Gastrocnemius medialis (tissue), 4 donors: Measurements from ENCODE around the gene ZFYVE16.

Experiments used
- POLR2A ChIP-seq, 2 donors: fragments of 450-650 bp; IDR thresholded peaks; one replicate each; pipeline ENCODE4 v1.6.1; 2017; ENCODE audit warnings: antibody characterized with exemption in 2 of 2, mild to moderate bottlenecking in 2 of 2, moderate library complexity in 2 of 2
- TF ChIP-seq, protein P1 (sequence below), 5 experiments: fragments of 450-650 bp in 3 of 5; fragments of 200-600 bp in 2 of 5; sonication (generic) in 2 of 5; IDR thresholded peaks in 4 of 5; conservative IDR thresholded peaks in 1 of 5; 1 replicate in 4 of 5; 2 replicates in 1 of 5; pipeline ENCODE4 v1.5.1; 2016 to 2019; ENCODE audit warnings: antibody characterized with exemption in 5 of 5, mild to moderate bottlenecking in 3 of 5, moderate library complexity in 3 of 5

DNA sequence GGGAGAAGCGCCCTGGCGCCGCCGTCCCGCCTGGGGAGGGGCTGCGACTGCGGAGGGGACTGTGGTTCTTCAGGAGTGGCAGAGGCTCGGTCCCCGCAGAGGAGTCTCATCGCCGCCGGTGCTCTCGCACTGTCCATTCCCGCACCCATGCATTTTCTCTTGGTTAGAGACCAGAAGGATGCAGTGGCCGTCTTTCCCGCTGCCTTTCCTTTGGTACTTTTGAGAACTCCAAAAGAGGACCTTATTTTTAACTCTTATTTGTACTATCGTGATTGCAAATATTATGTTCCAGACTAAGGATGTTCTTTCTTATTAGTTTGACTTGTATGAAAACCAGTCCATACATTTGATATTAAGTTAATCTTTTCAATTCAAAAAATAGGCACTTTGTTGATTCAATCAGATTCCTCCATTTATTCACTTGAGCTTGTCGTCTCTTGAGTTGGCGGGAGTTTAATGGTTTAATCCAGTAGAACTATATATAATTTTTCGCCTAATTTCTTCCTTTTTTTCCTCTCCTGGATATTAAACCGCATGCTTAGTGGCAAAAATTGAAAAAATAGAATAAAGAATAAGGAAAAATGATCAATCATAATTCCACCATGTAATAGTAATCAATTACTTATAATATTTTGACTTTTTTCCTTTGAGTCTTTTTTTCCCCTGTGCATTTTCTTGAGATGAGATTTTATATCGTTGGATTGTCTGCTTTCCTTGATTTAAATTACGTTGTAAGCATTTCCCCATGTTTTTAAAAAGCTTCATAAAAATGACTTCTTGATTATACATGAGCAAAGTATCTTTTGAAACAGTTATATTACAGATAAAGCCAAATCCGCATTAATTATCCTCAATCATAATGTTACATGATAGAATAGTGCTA is 861 bp downstream of the ZFYVE16 start:
- TF ChIP-seq, protein P1, sequence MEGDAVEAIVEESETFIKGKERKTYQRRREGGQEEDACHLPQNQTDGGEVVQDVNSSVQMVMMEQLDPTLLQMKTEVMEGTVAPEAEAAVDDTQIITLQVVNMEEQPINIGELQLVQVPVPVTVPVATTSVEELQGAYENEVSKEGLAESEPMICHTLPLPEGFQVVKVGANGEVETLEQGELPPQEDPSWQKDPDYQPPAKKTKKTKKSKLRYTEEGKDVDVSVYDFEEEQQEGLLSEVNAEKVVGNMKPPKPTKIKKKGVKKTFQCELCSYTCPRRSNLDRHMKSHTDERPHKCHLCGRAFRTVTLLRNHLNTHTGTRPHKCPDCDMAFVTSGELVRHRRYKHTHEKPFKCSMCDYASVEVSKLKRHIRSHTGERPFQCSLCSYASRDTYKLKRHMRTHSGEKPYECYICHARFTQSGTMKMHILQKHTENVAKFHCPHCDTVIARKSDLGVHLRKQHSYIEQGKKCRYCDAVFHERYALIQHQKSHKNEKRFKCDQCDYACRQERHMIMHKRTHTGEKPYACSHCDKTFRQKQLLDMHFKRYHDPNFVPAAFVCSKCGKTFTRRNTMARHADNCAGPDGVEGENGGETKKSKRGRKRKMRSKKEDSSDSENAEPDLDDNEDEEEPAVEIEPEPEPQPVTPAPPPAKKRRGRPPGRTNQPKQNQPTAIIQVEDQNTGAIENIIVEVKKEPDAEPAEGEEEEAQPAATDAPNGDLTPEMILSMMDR (IDR thresholded peaks at IDR 0.05 in 4 of 5, conservative IDR thresholded peaks at IDR 0.05 in 1 of 5) = no peak
- TF ChIP-seq POLR2A (IDR thresholded peaks at IDR 0.05) = no peak
